ENCODE measurements around the gene CDK5RAP2.

- TF ChIP-seq GATA2 (IDR thresholded peaks at IDR 0.05; ENCODE audit: low read depth, low read length), result no peak
- TF ChIP-seq GATA3 (IDR thresholded peaks at IDR 0.05; ENCODE audit: low read depth, low read length), result no peak
Observed at GRCh38 chr9:120399940-120400339, 180.0 kb downstream of the CDK5RAP2 start.

Measured in SH-SY5Y (cell line).